ENCODE measurements around the gene CEP95. TPM values are rescaled to one million over a fixed set of nuclear protein-coding genes. Genes with fewer than 3 reads are reported as not detected.
"Not testable (repeated sequence)": the region's sequence is repeated elsewhere in the genome, so short reads cannot be mapped to it uniquely, and the experiment has no call there.

Gene CEP95
- total RNA-seq, 1 experiment from 2014 or later, result 39.1 TPM

GRCh38 chr17:64495300-64495699 is 11.5 kb upstream of the CEP95 start:
- not testable (repeated sequence) for DNase-seq (ENCODE audit: extremely low read depth, low read depth)

- no peak for DNase-seq (ENCODE audit: extremely low read depth, low read depth)
These were observed 10.4 kb upstream of the CEP95 start for GRCh38 chr17:64496348-64496785.

- peak; percentile 92 for DNase-seq (ENCODE audit: extremely low read depth, low read depth)
These were observed 9.8 kb upstream of the CEP95 start, which contains the start of gene POLG2 for GRCh38 chr17:64496786-64497564. Gene POLG2, minus strand, starts transcription at chr17:64497054. Its CDS starts 86 bp downstream, at chr17:64496968.

GRCh38 chr17:64497565-64498035 is 9.2 kb upstream of the CEP95 start:
- DNase-seq (ENCODE audit: extremely low read depth, low read depth), result no peak

- DNase-seq (ENCODE audit: extremely low read depth, low read depth), result no peak
These were observed 8.2 kb upstream of the CEP95 start for GRCh38 chr17:64498308-64499203.

GRCh38 chr17:64499805-64500486 is 6.8 kb upstream of the CEP95 start:
- no peak for DNase-seq (ENCODE audit: extremely low read depth, low read depth)

GRCh38 chr17:64500487-64500859 is 6.3 kb upstream of the CEP95 start:
- DNase-seq (ENCODE audit: extremely low read depth, low read depth), result no peak

- no peak for DNase-seq (ENCODE audit: extremely low read depth, low read depth)
These were observed 5.7 kb upstream of the CEP95 start for GRCh38 chr17:64500862-64501765.

- DNase-seq (ENCODE audit: extremely low read depth, low read depth), result no peak
These were observed 4.8 kb upstream of the CEP95 start for GRCh38 chr17:64502021-64502420.

GRCh38 chr17:64502809-64503208 is 4.0 kb upstream of the CEP95 start:
- DNase-seq (ENCODE audit: extremely low read depth, low read depth), result no peak

- DNase-seq (ENCODE audit: extremely low read depth, low read depth), result no peak
These were observed 3.4 kb upstream of the CEP95 start for GRCh38 chr17:64503341-64503740.

- DNase-seq (ENCODE audit: extremely low read depth, low read depth), result no peak
These were observed 2.7 kb upstream of the CEP95 start for GRCh38 chr17:64503821-64504768.

GRCh38 chr17:64504769-64505339 is 1.9 kb upstream of the CEP95 start:
- DNase-seq (ENCODE audit: extremely low read depth, low read depth), result peak; percentile 56

- DNase-seq (ENCODE audit: extremely low read depth, low read depth), result peak; percentile 83
These were observed 1.2 kb upstream of the CEP95 start for GRCh38 chr17:64505340-64506200.

- peak; percentile 98 for DNase-seq (ENCODE audit: extremely low read depth, low read depth)
These were observed 589 bp upstream of the CEP95 start, which contains the start of gene DDX5 for GRCh38 chr17:64506201-64506575. Gene DDX5, minus strand, starts transcription at chr17:64506289. Its CDS starts 170 bp downstream, at chr17:64506119.

- DNase-seq (ENCODE audit: extremely low read depth, low read depth), result peak; percentile 46
These were observed 621 bp downstream of the CEP95 start for GRCh38 chr17:64507413-64507782.

- DNase-seq (ENCODE audit: extremely low read depth, low read depth), result no peak
These were observed 1.9 kb downstream of the CEP95 start for GRCh38 chr17:64508683-64509082.

Measured in NCI-H460 (cell line).